ENCODE results near the gene WDR53. TPM values are rescaled to one million over a fixed set of nuclear protein-coding genes. Genes with fewer than 3 reads are reported as not detected.

Gene WDR53
- total RNA-seq, 4 donors from 2014 or later: 4.5 to 16.6 (median 12.2) TPM

- intact Hi-C loops (cut with DNase I; ENCODE audit: low total_unique reads): loop anchor here (10.0 kb wide), 1 partner anchor 140 kb away; no protein-coding TSS in a partner anchor
- WGBS, 2 donors: 94% methylated on average over 2 of the region's 2 CpGs
- no peak for TF ChIP-seq POLR2A (IDR thresholded peaks at IDR 0.05)
- TF ChIP-seq, protein P1, sequence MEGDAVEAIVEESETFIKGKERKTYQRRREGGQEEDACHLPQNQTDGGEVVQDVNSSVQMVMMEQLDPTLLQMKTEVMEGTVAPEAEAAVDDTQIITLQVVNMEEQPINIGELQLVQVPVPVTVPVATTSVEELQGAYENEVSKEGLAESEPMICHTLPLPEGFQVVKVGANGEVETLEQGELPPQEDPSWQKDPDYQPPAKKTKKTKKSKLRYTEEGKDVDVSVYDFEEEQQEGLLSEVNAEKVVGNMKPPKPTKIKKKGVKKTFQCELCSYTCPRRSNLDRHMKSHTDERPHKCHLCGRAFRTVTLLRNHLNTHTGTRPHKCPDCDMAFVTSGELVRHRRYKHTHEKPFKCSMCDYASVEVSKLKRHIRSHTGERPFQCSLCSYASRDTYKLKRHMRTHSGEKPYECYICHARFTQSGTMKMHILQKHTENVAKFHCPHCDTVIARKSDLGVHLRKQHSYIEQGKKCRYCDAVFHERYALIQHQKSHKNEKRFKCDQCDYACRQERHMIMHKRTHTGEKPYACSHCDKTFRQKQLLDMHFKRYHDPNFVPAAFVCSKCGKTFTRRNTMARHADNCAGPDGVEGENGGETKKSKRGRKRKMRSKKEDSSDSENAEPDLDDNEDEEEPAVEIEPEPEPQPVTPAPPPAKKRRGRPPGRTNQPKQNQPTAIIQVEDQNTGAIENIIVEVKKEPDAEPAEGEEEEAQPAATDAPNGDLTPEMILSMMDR (IDR thresholded peaks at IDR 0.05): no peak
- H3K4me3 ChIP-seq (ENCODE audit: low read depth, poor library complexity, severe bottlenecking): no peak overlapping the region
- no peak for DNase-seq (ENCODE audit: low spot score in 2 of 2)
Measured at GRCh38 chr3:196544491-196544992, 23.8 kb downstream of the WDR53 start.

- no peak for TF ChIP-seq POLR2A (IDR thresholded peaks at IDR 0.05)
- TF ChIP-seq, protein P1 (IDR thresholded peaks at IDR 0.05): no peak
- WGBS, 2 donors: 80 to 88% methylated on average over 6 of the region's 6 CpGs
Measured at GRCh38 chr3:196541684-196542445, 26.5 kb downstream of the WDR53 start.

GRCh38 chr3:196537319-196537984 is 30.9 kb downstream of the WDR53 start:
- no peak overlapping the region for H3K4me3 ChIP-seq (ENCODE audit: low read depth, poor library complexity, severe bottlenecking)
- TF ChIP-seq, protein P1 (IDR thresholded peaks at IDR 0.05): no peak
- no peak for TF ChIP-seq POLR2A (IDR thresholded peaks at IDR 0.05)
- WGBS, 2 donors: 33 to 35% methylated on average over 18 of the region's 18 CpGs
- intact Hi-C loops (cut with DNase I; ENCODE audit: low total_unique reads): no loop called here
- no peak for DNase-seq (ENCODE audit: low spot score in 2 of 2)

More at GRCh38 chr3:196541684-196542445, 26.5 kb downstream of the WDR53 start:
- no peak overlapping the region for H3K4me3 ChIP-seq (ENCODE audit: low read depth, poor library complexity, severe bottlenecking)
- no peak for DNase-seq (ENCODE audit: low spot score in 2 of 2)
- intact Hi-C loops (cut with DNase I; ENCODE audit: low total_unique reads): loop anchor here (10.0 kb wide), 1 partner anchor 143 kb away; no protein-coding TSS in a partner anchor

DNA sequence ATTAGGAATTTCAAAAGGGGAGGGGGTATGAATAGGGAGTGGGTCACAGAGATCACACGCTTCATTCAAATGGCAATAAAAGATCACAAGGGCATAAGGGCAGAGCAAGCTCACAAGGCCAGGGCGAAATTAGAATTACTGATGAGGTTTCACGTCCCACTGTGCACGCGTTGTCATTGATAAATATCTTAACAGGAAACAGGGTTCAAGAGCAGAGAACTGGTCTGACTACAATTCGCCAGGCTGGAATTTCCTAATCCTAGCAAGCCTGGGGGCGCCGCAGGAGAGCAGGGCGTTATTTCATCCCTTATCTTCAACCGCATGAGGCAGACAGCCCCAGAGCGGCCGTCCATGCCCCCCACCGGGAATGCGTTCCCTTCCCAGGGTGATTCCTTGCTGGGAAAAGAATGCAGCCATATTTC is 35.1 kb downstream of the WDR53 start:
- intact Hi-C loops (cut with DNase I; ENCODE audit: low total_unique reads): no loop called here
- H3K4me3 ChIP-seq (ENCODE audit: low read depth, poor library complexity, severe bottlenecking): no peak overlapping the region
- peak in 1 of 2 donors; percentile 60 for DNase-seq (ENCODE audit: low spot score in 2 of 2)
- WGBS, 2 donors: 36 to 38% methylated on average over 14 of the region's 14 CpGs
- no peak for TF ChIP-seq POLR2A (IDR thresholded peaks at IDR 0.05)
- TF ChIP-seq, protein P1 (IDR thresholded peaks at IDR 0.05): no peak

DNA sequence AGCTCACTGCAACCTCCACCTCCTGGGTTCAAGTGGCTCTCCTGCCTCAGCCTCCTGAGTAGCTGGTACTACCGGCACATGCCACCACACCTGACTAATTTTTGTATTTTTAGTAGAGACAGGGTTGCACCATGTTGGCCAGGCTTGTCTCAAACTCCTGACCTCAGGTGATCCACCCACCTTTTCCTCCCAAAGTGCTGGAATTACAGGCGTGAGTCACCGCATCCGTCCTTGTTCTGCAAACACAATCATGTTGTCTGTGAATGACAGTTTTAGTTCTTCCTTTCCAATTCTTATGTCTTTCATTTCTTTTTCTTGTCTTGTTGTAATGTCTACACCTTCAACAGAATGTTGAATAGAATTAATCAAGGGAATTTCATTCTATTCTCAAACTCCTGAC is 36.9 kb downstream of the WDR53 start:
- 68 to 78% methylated on average over 4 of the region's 4 CpGs for WGBS, 2 donors
- no peak overlapping the region for H3K4me3 ChIP-seq (ENCODE audit: low read depth, poor library complexity, severe bottlenecking)
- intact Hi-C loops (cut with DNase I; ENCODE audit: low total_unique reads): no loop called here
- TF ChIP-seq, protein P1 (IDR thresholded peaks at IDR 0.05): no peak
- TF ChIP-seq POLR2A (IDR thresholded peaks at IDR 0.05): no peak
- peak in 1 of 2 donors; percentile 25 for DNase-seq (ENCODE audit: low spot score in 2 of 2)

Data from lower leg skin (tissue), 4 donors.